ENCODE measurements around the gene HAGHL.

HAGHL gene

DNA sequence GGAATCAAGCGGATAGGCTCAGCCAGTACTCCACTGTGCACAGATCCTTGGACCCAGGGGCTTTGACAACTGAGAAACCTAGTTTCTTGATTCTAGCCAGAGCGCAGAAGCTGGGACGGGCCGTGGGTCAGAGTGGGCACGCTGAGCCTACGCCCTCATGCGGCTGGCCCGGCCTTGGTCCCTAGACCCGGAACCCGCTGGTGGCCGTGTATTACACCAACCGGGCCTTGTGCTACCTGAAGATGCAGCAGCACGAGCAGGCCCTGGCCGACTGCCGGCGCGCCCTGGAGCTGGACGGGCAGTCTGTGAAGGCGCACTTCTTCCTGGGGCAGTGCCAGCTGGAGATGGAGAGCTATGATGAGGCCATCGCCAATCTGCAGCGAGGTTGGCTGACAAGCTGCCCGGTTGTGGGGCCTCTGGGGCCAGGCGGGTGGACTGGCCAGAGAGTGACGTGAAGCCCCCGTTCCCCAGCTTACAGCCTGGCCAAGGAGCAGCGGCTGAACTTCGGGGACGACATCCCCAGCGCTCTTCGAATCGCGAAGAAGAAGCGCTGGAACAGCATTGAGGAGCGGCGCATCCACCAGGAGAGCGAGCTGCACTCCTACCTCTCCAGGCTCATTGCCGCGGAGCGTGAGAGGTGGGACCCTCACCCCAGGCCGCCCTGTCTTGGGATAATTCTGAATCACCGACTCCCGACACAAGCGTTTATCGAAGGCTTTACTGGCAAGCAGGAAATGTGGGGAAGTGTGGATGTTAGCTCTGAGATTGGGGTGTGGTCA lies 45.8 kb upstream of the HAGHL start:
- peak overlapping the region; percentile 76 for H3K9ac ChIP-seq (ENCODE audit: low read depth, low read length, poor library complexity, severe bottlenecking)
- no peaks in the 10 kb centered on the region for H3F3A ChIP-seq (ENCODE audit: low read depth)
- no peaks in the 10 kb centered on the region for H3K36me3 ChIP-seq (ENCODE audit: insufficient read depth, low read length)
- H3K9me2 ChIP-seq (replicated peaks; ENCODE audit: low read depth, low read length) = no peaks in the 10 kb centered on the region
- H3K4me3 ChIP-seq (ENCODE audit: low read length, poor library complexity, severe bottlenecking) = peak overlapping the region; percentile 82
- peak overlapping the region; percentile 73 for H3K4me2 ChIP-seq (ENCODE audit: low read depth, low read length, poor library complexity, severe bottlenecking)
- H4K20me1 ChIP-seq (ENCODE audit: insufficient read depth, low read length, poor library complexity, severe bottlenecking) = peaks cover 2% of the 10 kb centered on the region
- H3K4me1 ChIP-seq (ENCODE audit: insufficient read depth, low read length, poor library complexity, severe bottlenecking) = peaks cover 4% of the 10 kb centered on the region
- TF ChIP-seq, protein P1, sequence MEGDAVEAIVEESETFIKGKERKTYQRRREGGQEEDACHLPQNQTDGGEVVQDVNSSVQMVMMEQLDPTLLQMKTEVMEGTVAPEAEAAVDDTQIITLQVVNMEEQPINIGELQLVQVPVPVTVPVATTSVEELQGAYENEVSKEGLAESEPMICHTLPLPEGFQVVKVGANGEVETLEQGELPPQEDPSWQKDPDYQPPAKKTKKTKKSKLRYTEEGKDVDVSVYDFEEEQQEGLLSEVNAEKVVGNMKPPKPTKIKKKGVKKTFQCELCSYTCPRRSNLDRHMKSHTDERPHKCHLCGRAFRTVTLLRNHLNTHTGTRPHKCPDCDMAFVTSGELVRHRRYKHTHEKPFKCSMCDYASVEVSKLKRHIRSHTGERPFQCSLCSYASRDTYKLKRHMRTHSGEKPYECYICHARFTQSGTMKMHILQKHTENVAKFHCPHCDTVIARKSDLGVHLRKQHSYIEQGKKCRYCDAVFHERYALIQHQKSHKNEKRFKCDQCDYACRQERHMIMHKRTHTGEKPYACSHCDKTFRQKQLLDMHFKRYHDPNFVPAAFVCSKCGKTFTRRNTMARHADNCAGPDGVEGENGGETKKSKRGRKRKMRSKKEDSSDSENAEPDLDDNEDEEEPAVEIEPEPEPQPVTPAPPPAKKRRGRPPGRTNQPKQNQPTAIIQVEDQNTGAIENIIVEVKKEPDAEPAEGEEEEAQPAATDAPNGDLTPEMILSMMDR (conservative IDR thresholded peaks at IDR 0.05; ENCODE audit: low read length) = no peak
- no peaks in the 10 kb centered on the region for H3K9me3 ChIP-seq (ENCODE audit: insufficient read depth, low read depth, low read length)
- H2AFZ ChIP-seq (ENCODE audit: low read length) = no peak overlapping the region
- peaks cover 16% of the 10 kb centered on the region; the same call in 1 of the 2 replicates for H3K79me2 ChIP-seq (ENCODE audit: insufficient read depth, low read length)
- no peaks in the 10 kb centered on the region for H3K27me3 ChIP-seq (ENCODE audit: insufficient read depth, low read length, poor library complexity, severe bottlenecking)

DNA sequence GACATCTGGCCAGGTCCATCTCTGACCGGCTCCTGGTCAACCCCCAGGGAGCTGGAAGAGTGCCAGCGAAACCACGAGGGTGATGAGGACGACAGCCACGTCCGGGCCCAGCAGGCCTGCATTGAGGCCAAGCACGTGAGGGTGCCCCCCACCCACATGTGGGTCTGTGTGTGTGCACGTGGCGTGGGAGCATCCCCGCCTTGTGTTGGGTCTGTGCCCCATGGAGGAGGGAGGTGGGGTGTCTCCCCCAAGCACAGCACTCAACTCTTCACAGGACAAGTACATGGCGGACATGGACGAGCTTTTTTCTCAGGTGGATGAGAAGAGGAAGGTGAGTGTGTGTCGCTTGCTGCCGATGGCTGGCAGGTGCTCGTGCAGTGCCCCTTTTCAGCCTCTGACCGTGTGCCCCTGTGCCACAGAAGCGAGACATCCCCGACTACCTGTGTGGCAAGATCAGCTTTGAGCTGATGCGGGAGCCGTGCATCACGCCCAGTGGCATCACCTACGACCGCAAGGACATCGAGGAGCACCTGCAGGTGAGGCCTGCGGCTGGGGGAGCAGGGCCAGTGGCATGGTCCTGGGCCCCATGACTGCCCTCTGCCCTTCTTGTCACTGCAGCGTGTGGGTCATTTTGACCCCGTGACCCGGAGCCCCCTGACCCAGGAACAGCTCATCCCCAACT lies 45.0 kb upstream of the HAGHL start:
- Histone ChIP-seq H2AFZ (ENCODE audit: low read length) (no peak overlapping the region), H3K9me3 (ENCODE audit: insufficient read depth, low read depth, low read length) (no peaks in the 10 kb centered on the region), H3K27me3 (ENCODE audit: insufficient read depth, low read length, poor library complexity, severe bottlenecking) (no peaks in the 10 kb centered on the region), H3K9me2 (replicated peaks; ENCODE audit: low read depth, low read length) (no peaks in the 10 kb centered on the region), H3K36me3 (ENCODE audit: insufficient read depth, low read length) (no peaks in the 10 kb centered on the region), H3K9ac (ENCODE audit: low read depth, low read length, poor library complexity, severe bottlenecking) (peak overlapping the region; percentile 76), H3K4me2 (ENCODE audit: low read depth, low read length, poor library complexity, severe bottlenecking) (peak overlapping the region; percentile 73), H4K20me1 (ENCODE audit: insufficient read depth, low read length, poor library complexity, severe bottlenecking) (peaks cover 2% of the 10 kb centered on the region), H3K79me2 (ENCODE audit: insufficient read depth, low read length) (peaks cover 16% of the 10 kb centered on the region; the same call in 1 of the 2 replicates), H3K4me3 (ENCODE audit: low read length, poor library complexity, severe bottlenecking) (peak overlapping the region; percentile 82), H3F3A (ENCODE audit: low read depth) (no peaks in the 10 kb centered on the region), H3K4me1 (ENCODE audit: insufficient read depth, low read length, poor library complexity, severe bottlenecking) (peaks cover 4% of the 10 kb centered on the region)
- TF ChIP-seq, protein P1 (conservative IDR thresholded peaks at IDR 0.05; ENCODE audit: low read length) = no peak
- no peak for TF ChIP-seq EZH2phosphoT487 (IDR thresholded peaks at IDR 0.05; ENCODE audit: borderline replicate concordance)

DNA sequence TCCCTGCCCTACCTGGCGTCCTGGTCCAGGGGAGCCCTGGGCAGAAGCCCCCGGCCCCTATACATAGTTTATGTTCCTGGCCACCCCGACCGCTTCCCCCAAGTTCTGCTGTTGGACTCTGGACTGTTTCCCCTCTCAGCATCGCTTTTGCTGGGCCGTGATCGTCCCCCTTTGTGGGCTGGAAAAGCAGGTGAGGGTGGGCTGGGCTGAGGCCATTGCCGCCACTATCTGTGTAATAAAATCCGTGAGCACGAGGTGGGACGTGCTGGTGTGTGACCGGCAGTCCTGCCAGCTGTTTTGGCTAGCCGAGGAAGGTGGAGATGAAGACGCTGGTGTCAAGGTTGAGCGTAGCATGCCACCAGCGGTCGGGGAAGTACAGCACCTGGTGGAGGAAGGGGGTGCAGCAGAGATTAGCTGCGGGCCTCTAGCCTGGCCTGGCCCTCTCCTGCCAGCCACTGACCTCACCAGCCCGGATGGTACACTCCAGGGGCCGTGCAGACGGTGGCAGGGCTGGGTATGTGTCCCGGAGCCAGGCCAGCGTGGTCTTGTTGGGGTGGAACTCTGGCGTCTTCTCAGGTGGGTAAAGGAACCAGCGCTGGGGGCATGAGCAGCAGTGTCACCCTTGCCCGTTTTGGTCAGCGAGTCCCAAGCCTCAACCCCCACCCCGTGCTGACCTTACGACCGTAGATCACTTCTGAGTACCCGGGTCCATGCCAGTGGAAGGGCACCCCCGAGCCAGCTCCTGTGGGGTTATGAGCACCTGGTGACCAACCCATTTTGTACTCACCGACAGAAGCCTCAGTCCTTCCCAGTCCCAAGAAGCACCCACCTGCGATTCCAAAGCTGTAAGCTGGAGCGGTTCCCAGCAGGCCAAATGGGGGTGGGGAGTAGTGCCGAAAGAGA lies 44.2 kb upstream of the HAGHL start:
- no peaks in the 10 kb centered on the region for H3K36me3 ChIP-seq (ENCODE audit: insufficient read depth, low read length)
- no peaks in the 10 kb centered on the region for H3K27me3 ChIP-seq (ENCODE audit: insufficient read depth, low read length, poor library complexity, severe bottlenecking)
- no peak overlapping the region for H3K4me2 ChIP-seq (ENCODE audit: low read depth, low read length, poor library complexity, severe bottlenecking)
- no peak overlapping the region for H2AFZ ChIP-seq (ENCODE audit: low read length)
- no peaks in the 10 kb centered on the region for H3F3A ChIP-seq (ENCODE audit: low read depth)
- no peaks in the 10 kb centered on the region for H3K9me2 ChIP-seq (replicated peaks; ENCODE audit: low read depth, low read length)
- TF ChIP-seq, protein P1 (conservative IDR thresholded peaks at IDR 0.05; ENCODE audit: low read length) = no peak
- TF ChIP-seq EZH2phosphoT487 (IDR thresholded peaks at IDR 0.05; ENCODE audit: borderline replicate concordance) = no peak
- H3K9me3 ChIP-seq (ENCODE audit: insufficient read depth, low read depth, low read length) = no peaks in the 10 kb centered on the region
- peaks cover 16% of the 10 kb centered on the region; the same call in 1 of the 2 replicates for H3K79me2 ChIP-seq (ENCODE audit: insufficient read depth, low read length)
- peaks cover 2% of the 10 kb centered on the region for H4K20me1 ChIP-seq (ENCODE audit: insufficient read depth, low read length, poor library complexity, severe bottlenecking)
- H3K9ac ChIP-seq (ENCODE audit: low read depth, low read length, poor library complexity, severe bottlenecking) = no peak overlapping the region
- peaks cover 4% of the 10 kb centered on the region for H3K4me1 ChIP-seq (ENCODE audit: insufficient read depth, low read length, poor library complexity, severe bottlenecking)
- H3K4me3 ChIP-seq (ENCODE audit: low read length, poor library complexity, severe bottlenecking) = no peak overlapping the region

All from Loucy (cell line).